ENCODE data around the gene SPHKAP. TPM values are rescaled to one million over a fixed set of nuclear protein-coding genes. Genes with fewer than 3 reads are reported as not detected.

Gene SPHKAP
- total and polyA plus RNA-seq, 2 donors (not counting 3 experiments of a cell fraction or from before 2014, with no cell fraction given) = not detected

GRCh38 chr2:228105526-228106250 is 75.8 kb downstream of the SPHKAP start:
- H4K20me1 ChIP-seq (replicated peaks; ENCODE audit: control insufficient read depth, extremely low read depth, insufficient read depth, low read length) = no peaks in the 10 kb centered on the region
- H3K36me3 ChIP-seq (ENCODE audit: control insufficient read depth in 2 of 2, extremely low read depth in 1 of 2, insufficient read depth in 2 of 2, low read length in 2 of 2) = no peaks in the 10 kb centered on the region
- DNase-seq (ENCODE audit: low read depth, low spot score) (no peak), FAIRE-seq (no peak)
- H3K4me3 ChIP-seq (replicated peaks in 1 of 3; ENCODE audit: insufficient read depth in 1 of 3, low read depth in 1 of 3, low read length in 3 of 3) = no peak overlapping the region
- H3K9me3 ChIP-seq (replicated peaks; ENCODE audit: control insufficient read depth, insufficient read depth, low read length) = no peaks in the 10 kb centered on the region
- no TSS peak for BruUV-seq (replicated peaks)
- dilution Hi-C loops (cut with MboI; ENCODE audit: extremely low pct_ligation_motif_present, low sequenced_read_pairs) = no loop called here
- H3K27me3 ChIP-seq (ENCODE audit: control insufficient read depth in 2 of 2, insufficient read depth in 2 of 2, low read length in 2 of 2) = no peaks in the 10 kb centered on the region
- H3K79me2 ChIP-seq (ENCODE audit: control insufficient read depth, insufficient read depth, low read length) = no peaks in the 10 kb centered on the region
- H3K9me1 ChIP-seq (replicated peaks; ENCODE audit: control insufficient read depth, extremely low read depth, insufficient read depth, low read length) = no peaks in the 10 kb centered on the region
- H2AFZ ChIP-seq (ENCODE audit: low read depth, low read length) = no peak overlapping the region
- no peak for TF ChIP-seq GATA2 (IDR thresholded peaks at IDR 0.05; ENCODE audit: insufficient read depth, insufficient read length, low read depth, low read length)
- no peak for TF ChIP-seq JUN (IDR thresholded peaks at IDR 0.05; ENCODE audit: borderline replicate concordance, insufficient read depth, insufficient read length, low read depth)
- no peak for TF ChIP-seq FOS (IDR thresholded peaks at IDR 0.05; ENCODE audit: borderline replicate concordance, insufficient read depth, low read length)
- no peak for TF ChIP-seq CTCF (IDR thresholded peaks at IDR 0.05; ENCODE audit: extremely low read depth in 1 of 2, insufficient read depth in 1 of 2, low read depth in 1 of 2, low read length in 2 of 2)
- TF ChIP-seq, protein P1, sequence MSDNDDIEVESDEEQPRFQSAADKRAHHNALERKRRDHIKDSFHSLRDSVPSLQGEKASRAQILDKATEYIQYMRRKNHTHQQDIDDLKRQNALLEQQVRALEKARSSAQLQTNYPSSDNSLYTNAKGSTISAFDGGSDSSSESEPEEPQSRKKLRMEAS (IDR thresholded peaks at IDR 0.05; ENCODE audit: insufficient read depth, insufficient read length) = no peak
- no peak for TF ChIP-seq EZH2 (IDR thresholded peaks at IDR 0.05; ENCODE audit: borderline replicate concordance, low read depth, low read length, severe bottlenecking)
- TF ChIP-seq MYC (IDR thresholded peaks at IDR 0.05; ENCODE audit: low read depth, low read length) = no peak
- TF ChIP-seq POLR2AphosphoS5 (IDR thresholded peaks at IDR 0.05; ENCODE audit: insufficient read depth, low read depth, low read length) = no peak
- TF ChIP-seq POLR2A (IDR thresholded peaks at IDR 0.05; ENCODE audit: low read depth, low read length) = no peak
- no peak overlapping the region for H3K27ac ChIP-seq (ENCODE audit: insufficient read depth, low read depth, low read length)
- H3K4me2 ChIP-seq (ENCODE audit: insufficient read depth, low read length) = no peak overlapping the region
- CTCF ChIA-PET = no interaction called here
- intact Hi-C loops (cut with micrococcal nuclease) = no loop called here
- POLR2A ChIA-PET = no interaction called here
- no peak overlapping the region for H3K9ac ChIP-seq (replicated peaks; ENCODE audit: extremely low read depth, insufficient read depth, low read length)
- no peaks in the 10 kb centered on the region for H3K4me1 ChIP-seq (ENCODE audit: control insufficient read depth, extremely low read depth, insufficient read depth, low read length)

All from endothelial cell of umbilical vein (primary cell).